GM19324 (cell line): ENCODE measurements around the gene DPP4.

Source experiments
- ATAC-seq: cut with Tn5 transposase; IDR thresholded peaks from one replicate; pipeline ENCODE4 v1.9.1; 2021; ENCODE audit warnings: mild to moderate bottlenecking, moderate library complexity; ENCODE audit not compliant: unreplicated experiment, low FRiP score

Gene DPP4

DNA sequence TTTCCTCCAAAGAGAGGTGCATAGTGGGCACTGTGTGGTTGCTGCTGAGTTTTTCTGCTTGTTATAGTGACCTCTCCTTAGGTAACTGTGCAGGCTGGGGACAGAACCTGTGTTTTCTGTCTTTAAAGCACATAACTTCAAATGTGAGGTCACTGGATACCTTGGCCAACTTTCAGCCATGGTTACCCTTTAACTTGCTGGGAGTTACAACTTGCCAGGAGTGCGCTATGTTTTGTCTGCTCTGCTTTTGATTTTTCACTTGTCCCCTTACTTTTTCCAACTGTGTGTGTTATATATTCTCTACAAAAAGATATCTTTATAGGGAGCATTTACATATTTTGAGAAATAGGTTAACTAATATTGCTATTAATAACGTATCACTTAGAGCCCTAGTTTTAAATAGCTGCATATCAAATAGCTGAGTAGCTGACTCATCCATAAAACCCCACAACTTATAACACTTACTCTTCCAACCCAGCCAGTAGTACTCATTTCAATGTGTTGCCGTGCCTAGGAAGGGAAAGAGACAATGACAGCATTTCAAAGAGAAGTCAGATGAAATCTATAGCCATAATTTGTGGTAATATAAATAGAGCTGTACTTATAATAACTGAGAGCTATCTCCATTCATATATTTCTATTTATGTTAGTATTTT is 51.6 kb downstream of the DPP4 start:
- no peak for ATAC-seq

DNA sequence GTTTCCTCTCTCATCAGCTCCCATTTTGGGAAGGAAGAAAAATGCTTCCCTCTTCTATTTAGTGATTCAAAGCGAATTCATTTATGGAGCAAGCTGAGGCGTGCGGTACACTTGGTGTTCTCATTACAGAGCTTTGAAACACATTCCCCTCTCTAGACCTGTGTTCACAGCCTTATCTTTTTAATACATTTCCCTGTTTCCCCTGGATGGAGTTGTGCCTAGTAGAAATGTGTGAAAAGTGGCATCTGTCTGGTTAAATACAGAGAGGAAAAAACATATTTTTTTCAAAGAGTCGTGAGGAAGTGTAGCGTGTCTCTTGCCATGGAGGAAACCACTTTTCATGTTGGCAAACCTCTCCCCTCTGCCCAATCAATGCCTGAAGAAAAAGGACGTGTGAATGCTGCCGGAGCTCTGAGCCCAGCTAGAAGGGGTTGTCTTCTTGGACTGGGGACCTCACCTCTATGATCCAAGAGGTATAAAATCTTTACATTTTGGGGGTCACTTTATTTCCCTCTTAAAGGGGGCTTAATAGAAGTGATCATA is 52.4 kb downstream of the DPP4 start:
- no peak for ATAC-seq

DNA sequence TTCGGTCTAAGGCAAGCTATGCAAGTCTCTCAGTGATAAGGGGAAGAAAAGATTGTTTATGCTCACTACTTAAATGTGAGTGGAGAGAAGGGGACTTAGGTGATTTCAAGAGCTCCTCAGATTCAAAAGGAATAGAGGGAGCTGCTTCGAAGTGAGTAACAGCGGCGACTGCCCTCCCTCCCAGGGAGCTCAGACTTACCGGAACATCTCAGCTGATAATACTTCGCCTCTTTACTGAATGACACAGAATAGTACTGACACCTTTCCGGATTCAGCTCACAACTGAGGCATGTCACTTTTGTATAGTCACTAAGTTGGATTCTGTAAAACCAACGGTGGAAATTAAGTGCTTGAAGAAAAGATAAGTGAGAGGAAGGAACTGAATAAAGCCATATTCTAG is 55.5 kb downstream of the DPP4 start:
- no peak for ATAC-seq

DNA sequence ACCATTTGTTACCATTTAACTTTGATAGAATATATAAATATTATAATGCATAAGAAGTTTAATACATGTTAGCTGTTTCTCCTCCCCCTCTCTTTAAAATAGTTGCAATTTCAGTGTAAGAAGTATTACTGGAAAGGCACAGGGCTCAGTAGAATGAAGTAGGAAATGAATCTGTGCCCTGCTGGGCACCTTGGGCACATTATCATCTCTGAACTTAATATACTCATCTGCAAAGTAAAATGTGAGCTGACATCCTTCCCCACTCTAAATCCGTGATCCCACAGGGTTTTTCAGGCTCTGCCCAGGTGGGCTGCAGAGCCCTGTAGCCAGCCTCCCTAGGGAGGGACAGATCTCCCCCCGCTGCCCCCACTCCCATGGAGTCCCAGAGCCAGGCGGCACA is 56.8 kb downstream of the DPP4 start:
- ATAC-seq: no peak

DNA sequence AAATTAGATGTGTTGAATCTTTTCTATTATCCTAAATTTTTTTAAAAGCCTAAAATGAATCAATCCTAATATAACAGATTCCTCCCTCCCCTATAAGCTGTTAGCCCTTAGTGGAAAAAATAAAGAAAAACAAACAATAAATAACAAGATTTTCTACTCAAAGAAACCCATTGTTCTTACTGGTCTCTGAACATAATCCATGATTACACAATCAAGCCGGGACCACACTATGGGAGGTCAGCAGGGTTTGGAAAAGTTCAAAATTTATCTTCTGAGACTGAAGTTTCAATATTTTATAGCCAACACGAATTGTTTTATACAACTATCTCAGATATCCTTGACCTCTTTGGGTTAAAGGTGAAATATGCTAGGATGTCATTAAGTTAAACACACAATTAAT is 57.9 kb downstream of the DPP4 start:
- no peak for ATAC-seq

DNA sequence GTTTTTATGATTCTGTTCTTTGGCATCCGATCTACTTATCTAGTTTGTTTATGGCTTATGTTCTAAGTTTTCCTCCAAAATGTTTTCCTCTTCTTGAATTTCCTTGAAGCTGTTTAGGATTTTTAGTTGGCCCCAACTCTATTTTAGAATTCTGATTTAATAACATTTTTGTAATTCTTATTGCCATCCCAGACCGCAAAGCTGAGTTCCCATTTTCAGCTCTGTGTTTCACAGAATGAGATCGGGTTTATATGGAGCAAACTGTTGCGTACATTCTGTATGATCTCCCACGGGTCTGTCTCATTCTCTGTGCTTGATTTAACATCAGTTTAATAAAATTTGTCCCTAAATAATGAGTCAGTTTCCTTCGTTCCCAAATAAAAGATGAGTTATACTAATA is 59.3 kb downstream of the DPP4 start:
- ATAC-seq: no peak

DNA sequence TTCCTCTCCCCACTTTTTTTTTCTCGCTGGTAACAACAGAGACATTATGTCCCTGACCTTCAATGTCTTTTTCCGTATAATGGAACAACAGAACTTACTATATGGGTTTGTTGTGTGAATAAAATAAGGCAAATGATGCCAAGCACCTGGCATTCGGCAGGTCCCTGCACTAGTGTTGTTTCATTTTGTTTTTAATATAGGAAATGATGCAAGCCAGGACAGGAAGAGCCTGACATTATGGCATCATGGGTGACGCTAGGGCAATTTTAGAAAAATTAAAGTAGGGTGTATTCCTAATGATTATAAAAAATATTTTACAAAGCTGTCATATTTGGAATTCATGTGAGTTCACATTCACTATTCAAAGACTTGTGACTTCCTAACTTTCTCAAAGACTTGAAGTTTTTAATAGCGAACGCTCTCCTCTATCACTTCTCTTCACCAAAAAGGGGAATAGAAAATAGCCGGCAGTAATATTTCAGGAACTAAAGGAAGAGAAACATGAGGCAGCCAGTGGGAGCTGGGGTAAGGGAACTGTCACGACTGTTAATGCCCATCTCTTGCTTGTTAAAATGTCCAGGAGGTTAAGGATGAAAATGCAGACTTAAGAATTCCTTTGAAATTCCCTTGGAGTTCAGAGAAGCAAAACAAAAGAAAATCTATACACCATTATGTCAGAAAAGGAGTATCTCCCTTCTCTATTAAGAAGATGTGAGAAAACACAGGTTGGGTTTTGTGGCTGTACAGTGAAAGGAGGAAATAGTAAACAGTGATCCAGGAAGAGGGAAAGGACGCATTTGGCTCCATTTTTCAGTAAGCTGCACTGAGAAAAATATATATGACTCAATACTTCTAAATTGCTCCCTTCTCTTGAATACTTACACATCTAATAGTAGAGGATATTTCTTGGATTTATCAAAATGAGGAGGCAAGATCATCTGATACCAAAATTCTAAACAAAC is 60.2 kb downstream of the DPP4 start:
- no peak for ATAC-seq

DNA sequence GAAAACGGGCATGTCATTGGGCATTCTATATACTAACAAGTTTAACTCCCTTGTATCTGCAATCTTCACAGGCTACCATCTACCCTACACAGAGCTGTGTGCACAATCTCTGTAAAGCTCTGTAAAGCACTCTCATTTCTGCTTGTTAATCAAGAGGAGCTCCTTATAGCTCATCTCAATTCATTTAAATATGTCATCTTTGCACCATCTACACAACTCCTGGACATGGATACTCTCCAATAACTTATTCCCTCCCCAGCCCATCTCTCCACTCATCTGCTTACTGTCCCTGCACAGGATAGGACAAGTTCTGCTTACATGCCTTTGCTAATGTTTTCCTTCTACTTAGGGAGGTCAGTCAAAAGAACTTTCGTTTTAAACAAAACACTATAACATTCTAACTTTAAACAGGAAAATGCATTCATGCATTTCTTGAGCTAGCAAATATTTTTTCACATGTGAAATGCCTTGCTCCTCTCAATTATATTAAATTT is 61.4 kb downstream of the DPP4 start:
- no peak for ATAC-seq

DNA sequence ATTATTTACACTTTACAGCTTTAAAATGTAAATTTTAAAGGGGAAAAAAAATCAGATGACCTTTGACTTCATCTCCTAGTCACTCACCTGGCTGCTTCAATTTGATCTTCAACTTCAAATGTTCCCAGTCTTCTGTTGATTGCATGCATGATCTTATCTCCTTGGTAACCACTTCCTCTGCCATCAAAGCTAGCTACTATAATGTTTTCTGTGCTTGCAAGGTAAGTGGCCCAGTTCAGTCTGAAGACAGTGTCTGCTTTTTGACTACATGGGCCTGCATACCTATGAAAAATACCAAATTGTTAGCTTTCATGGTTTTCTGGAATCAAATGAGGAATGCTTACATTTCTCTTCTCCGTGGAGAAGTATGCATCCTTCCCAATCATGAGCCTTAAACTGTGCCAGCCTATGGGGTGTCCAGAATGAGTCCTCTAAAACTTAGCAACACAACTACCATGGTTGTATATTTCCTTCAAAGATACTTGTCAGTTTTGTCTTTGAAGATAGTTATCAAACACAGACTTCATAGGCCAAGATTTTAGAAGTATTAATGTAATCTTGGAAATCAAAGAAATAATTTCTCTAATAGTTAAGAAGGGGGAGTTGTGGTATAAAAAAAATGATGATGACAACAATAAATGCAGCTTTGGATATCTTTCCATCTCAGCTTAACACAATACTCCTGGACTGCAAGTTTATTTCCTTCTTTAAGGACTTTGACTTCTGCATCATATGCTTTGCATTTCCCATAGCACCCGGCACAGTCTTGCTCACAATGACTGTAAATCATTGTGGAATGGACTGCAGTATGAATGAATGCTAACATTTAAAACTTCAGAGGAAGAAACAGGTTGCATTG is 62.1 kb downstream of the DPP4 start:
- no peak for ATAC-seq

DNA sequence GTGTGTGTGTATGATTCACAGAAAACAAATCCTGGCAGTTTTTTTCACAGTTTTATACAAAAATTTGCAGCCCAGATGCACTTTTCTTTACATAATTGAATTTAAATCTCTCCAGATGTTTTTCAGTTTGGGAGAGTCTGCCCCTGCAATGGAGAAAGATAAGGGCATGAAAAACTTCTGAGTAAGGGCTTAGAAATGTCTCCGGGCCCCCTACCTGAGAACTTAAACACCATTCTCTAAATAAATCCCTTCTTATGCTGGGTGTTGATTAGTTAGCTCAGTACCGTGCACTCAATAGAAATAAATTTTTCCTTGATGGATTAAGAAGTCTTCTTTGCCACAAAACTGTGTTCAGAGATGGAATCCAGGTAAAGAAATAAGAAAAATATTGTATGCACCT is 64.5 kb downstream of the DPP4 start:
- no peak for ATAC-seq

DNA sequence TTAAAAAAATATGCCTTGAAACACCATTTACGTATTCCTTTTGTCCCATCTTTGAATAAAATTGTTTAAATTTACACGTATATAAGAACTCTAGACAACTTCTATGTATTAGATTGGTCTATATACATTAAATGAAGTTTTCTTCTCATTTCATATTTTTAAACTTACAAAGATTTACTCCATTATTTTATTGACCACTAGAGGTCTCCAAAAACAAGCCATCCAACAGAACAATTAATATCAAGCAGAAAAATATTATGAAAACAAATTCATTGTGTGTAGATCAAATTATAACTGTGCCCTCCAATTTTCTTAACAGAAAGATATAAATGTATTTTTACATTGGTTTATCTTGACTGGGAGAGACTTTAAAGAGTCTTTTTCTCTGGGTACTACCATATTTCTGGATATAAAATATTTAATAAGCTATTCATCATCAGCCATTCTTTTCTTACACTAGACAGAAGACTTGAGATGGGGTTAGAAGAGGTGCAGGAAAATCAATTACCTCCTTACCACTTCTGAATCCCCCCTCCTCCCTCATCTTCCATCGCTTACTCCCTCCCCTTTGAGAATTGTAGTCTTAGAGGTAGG is 66.5 kb downstream of the DPP4 start:
- no peak for ATAC-seq

DNA sequence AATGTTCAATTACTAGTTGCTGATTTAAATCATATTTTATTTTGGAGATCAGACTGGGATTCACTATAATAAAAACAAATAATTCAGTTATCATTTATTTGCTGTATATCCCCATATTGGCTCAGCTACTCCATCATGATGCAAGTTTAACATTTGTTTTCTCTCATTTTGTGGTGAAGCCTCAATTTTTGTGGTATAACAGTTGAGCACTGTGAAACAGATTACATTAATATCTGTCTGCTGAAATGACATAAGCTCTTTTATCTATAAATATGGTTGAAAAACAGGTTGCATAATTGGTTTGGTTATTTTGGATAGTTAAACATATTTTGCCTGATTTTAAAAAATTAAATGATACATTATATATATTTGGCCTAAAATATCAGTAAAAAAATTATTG is 67.7 kb downstream of the DPP4 start:
- ATAC-seq: no peak

DNA sequence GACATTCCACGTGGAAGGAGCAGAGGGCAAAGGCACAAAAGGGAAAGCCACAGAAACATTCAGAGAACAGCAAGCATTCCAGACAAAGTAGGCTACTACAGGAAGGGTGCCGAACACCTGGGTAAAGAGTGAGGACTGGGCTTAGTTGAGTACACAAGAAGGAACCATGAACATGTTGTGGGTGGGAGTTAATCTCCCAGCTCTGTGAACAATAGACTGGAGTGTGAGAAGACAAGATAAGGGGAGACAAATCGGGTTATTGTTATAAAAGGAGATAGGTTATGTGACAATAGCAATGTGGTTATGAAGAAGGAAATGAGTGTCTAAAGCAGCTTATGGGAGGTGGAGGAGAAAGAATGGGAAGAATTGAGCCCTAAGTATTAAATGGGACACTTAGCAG is 70.0 kb downstream of the DPP4 start:
- no peak for ATAC-seq

DNA sequence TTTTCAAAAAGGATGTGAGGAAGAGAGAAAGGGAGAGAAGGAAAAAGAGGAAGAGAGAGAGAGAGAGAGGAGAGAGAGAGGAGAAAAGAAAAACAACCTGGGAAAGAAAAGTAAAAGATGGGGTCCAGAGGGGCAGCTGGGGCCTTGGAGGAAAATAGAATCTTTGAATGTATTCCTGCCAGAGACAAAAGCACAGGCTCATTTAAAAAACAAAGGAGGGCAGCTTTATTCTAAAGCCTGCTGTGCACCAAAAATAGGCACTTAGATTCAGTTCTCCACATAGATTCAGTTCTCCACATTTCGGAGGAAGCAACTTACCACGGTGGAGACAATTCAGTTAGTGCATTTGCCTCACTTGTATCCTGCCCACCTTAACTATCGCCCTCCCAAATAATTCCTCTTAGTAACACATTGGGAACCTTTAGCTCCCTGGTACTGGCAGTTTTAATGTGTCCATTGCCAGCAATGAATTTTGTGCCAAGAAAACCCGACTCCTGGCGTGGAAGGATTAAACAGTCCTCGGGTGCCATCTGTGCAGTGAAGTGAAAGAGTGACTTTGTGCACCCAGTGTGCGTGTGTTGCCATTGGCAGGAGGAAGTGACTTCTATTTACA is 71.3 kb downstream of the DPP4 start:
- no peak for ATAC-seq

DNA sequence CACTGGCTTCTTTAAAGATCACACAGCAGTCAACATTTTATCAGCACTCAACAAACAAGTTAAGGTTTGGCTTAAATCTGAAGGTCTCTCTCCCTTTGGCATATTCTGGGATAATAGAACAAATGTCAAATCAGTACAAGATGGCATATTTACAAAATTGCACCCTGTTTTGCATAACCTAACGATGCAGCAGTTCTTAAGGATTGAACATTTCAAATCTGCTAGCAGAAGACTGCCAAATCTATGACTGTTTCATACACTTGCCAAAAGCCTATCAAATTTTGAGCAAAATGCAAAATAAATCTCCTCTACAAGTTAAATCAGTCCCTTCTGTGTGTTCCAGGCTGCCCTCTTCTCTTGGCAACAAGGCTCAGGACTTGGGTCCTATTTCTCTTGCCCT is 73.6 kb downstream of the DPP4 start:
- ATAC-seq: no peak

DNA sequence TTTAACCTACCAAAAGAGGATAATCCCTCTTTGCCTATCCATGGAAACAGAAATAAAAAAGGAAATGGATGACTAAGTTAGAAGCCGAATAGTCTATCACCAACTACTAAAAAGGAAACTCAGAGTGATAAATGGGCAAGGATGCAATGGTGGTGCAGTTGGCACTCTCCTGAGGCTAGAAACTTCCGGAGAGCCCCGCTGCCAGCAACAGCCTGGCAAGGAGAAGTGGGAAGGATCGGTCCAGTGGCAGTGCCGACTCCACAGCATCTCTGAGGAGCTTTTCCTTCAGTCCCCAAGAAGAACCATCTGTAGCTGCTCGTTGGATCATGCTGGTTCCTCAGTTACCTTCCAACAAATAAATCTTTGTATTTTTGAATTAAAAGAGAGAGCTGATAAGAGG is 74.7 kb downstream of the DPP4 start:
- ATAC-seq: no peak

DNA sequence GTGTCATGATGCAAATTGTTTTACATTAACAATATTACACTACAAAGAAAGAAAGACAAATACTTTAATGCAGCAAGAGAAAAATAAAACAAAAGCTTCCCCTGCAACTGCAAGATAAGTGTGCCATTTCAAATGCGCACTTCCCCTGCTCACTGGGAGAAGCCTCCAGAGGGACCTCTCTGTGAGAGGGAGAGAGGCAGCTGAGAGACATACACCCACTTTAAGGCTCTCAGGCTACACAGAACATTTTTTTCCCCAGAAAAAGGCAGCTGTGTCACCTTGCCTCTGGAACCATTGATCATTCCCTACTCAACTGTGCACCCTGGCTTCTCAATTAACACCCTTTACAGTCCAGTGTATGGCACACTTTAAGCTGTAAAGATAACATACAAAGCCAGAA is 75.2 kb downstream of the DPP4 start:
- ATAC-seq: no peak

DNA sequence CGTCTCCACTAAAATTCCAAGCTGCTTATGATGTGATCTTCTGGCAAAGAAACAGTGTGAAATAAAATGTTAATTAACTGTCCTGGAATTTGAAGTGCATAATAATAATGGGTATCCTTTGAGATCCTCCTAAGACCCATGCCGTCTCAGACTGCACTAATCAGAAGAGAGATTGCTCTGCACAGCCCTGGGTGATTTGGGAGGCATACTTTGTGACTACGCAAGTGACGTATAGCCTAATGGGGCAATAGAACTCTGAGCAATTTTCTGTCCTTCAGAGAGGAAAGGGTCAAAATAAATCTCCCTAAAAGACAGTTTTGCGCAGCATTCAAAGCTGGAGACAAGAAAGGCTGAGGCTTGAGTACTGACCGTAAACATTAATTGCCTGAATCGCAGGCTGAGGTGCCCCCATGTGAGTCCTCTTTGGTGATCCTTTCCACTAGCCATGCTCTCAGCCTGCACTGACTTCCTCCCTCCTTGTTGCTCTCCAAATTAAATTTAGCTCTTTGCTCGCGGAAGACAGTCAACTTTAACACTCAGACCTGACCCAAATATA is 76.0 kb downstream of the DPP4 start:
- no peak for ATAC-seq

DNA sequence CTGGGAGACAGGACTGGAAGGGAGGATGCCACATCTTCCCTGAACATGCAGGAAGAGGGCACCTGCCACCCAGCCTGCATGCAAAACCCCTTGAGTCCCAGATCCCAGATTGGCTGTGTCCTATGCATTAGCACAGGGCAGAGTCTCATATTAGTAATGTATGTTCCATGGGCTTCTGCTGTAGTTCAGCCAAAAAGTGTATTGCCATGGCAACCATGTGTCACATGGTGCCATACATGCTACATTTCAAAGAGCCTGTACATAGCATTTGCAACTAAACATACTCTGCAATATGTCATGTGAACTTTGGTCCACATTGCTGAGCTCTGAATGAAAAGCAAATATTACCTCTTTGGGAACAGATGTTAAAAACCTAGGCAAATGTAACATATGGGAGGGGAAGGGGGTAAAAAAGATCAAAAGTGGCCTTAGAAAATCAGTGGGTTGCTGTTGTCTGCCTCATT is 78.4 kb downstream of the DPP4 start:
- no peak for ATAC-seq
